Smooth muscle cell (in vitro differentiated cells): ENCODE results near the gene SSBP4. TPM values are rescaled to one million over a fixed set of nuclear protein-coding genes. Genes with fewer than 3 reads are reported as not detected.

ENCODE experiments used
- DNase-seq: peaks from one replicate; lab custom pipeline; 2025; ENCODE audit not compliant: unreplicated experiment; lab: John Stamatoyannopoulos, UW
- H2AFZ ChIP-seq: fragments of 200-600 bp; sonication (generic); 2 replicates; pipeline ENCODE4 v1.6.0; 2016; ENCODE audit warnings: antibody characterized with exemption, low read depth, mild to moderate bottlenecking
- H3F3A ChIP-seq: fragments of 200-600 bp; sonication (generic); 2 replicates; pipeline ENCODE4 v1.6.0; 2017; ENCODE audit warnings: antibody characterized with exemption, low read depth
- H3K27ac ChIP-seq: fragments of 200-600 bp; sonication (generic); 2 replicates; pipeline ENCODE4 v1.5.1; 2016; ENCODE audit warnings: low read depth, mild to moderate bottlenecking
- H3K27me3 ChIP-seq: fragments of 200-600 bp; sonication (generic); 2 replicates; pipeline ENCODE4 v1.6.1; 2016; ENCODE audit warnings: low read depth, mild to moderate bottlenecking
- H3K36me3 ChIP-seq: fragments of 200-600 bp; sonication (generic); 2 replicates; pipeline ENCODE4 v1.5.1; 2016; ENCODE audit warnings: low read depth
- H3K4me1 ChIP-seq: fragments of 200-600 bp; sonication (generic); 2 replicates; pipeline ENCODE4 v1.5.1; 2016; ENCODE audit warnings: low read depth
- H3K4me2 ChIP-seq: fragments of 200-600 bp; sonication (generic); 2 replicates; pipeline ENCODE4 v1.6.0; 2016; ENCODE audit warnings: mild to moderate bottlenecking
- H3K4me3 ChIP-seq: fragments of 200-600 bp; sonication (generic); 2 replicates; pipeline ENCODE4 v1.5.1; 2016; ENCODE audit warnings: mild to moderate bottlenecking
- H3K79me2 ChIP-seq: fragments of 200-600 bp; sonication (generic); 2 replicates; pipeline ENCODE4 v1.6.0; 2016; ENCODE audit warnings: low read depth, mild to moderate bottlenecking
- H3K9ac ChIP-seq: fragments of 200-600 bp; sonication (generic); 2 replicates; pipeline ENCODE4 v1.6.0; 2016; ENCODE audit warnings: low read depth
- H3K9me3 ChIP-seq: fragments of 200-600 bp; sonication (generic); replicated peaks from 2 replicates; pipeline ENCODE4 v1.5.1; 2016; ENCODE audit warnings: low read depth
- H4K20me1 ChIP-seq: fragments of 200-600 bp; sonication (generic); 2 replicates; pipeline ENCODE4 v1.6.0; 2016; ENCODE audit warnings: low read depth
- WGBS: methylation state at CpG from one replicate; pipeline ENCODE4 v1.1.7; 2016; ENCODE audit warnings: low lambda C conversion rate; 5-methylcytosine and 5-hydroxymethylcytosine counted together
- polyA plus RNA-seq: library from polyadenylated mRNA; unstranded; fragments of >200 nt; fragmentation: Nextera tagmentation; extraction: Ambion mirVana; gene quantifications from 2 replicates; pipeline ENCODE4 v1.2.1, GENCODE V29; 2016
- total RNA-seq: library from RNA; depleted of rRNA; stranded (reverse); fragments of >200 nt; gene quantifications from 2 replicates; pipeline ENCODE4 v1.2.3, GENCODE V29; 2014
- TF ChIP-seq, protein P1 (sequence below): fragments of 200-600 bp; sonication (generic); IDR thresholded peaks from 2 replicates; pipeline ENCODE4 v1.5.1; 2017; ENCODE audit warnings: borderline replicate concordance, mild to moderate bottlenecking, antibody characterized with exemption; ENCODE audit not compliant: insufficient read depth, poor library complexity, severe bottlenecking

SSBP4 gene
- total and polyA plus RNA-seq, 2 experiments from 2014 or later = 44.1 to 124 TPM

DNA sequence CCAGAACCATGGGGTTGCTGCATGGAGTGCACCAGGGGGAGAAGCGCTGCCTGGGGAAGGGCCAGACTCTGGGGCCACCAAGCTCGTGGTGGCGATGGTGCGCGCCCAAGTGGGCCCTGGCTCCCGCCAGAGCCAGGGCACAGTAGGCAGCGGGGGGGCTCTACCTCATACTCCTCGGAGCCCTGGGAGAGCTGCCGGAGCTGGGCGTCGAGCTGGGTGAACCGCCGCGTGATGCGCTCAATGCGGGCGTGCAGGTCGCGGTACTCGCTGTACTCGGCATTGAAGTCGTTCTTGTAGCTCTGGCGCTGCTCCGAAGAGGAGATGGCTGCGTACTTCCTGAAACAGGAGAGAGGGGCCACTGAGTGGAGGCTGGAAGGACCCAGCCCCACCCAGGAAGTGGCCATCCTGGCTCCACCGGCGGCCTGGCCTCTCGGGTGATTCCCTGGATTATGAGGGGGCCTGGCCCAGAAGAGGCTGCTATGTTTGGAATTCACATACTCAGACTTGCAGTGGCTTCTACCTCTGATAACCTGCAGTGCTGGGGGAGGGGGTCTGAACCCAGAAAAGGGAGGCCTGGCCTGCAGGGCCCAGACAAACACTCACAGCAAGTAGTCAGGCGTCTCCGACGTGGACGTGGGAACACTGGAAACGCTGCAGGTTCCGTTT, 27.1 kb downstream of the SSBP4 start:
- H3K36me3 ChIP-seq = no peaks in the 10 kb centered on the region
- no peak overlapping the region for H2AFZ ChIP-seq
- H3K4me2 ChIP-seq = no peak overlapping the region
- peaks cover 2% of the 10 kb centered on the region for H3K79me2 ChIP-seq
- H3K27me3 ChIP-seq = no peaks in the 10 kb centered on the region
- no peak overlapping the region for H3K4me3 ChIP-seq
- no peak for DNase-seq
- 85% methylated on average over 30 of the region's 34 CpGs for WGBS
- H3K9me3 ChIP-seq = no peaks in the 10 kb centered on the region
- H3K4me1 ChIP-seq = no peaks in the 10 kb centered on the region
- H4K20me1 ChIP-seq = peaks cover 46% of the 10 kb centered on the region
- H3F3A ChIP-seq = no peaks in the 10 kb centered on the region
- H3K9ac ChIP-seq = no peak overlapping the region
- H3K27ac ChIP-seq = no peak overlapping the region
- TF ChIP-seq, protein P1, sequence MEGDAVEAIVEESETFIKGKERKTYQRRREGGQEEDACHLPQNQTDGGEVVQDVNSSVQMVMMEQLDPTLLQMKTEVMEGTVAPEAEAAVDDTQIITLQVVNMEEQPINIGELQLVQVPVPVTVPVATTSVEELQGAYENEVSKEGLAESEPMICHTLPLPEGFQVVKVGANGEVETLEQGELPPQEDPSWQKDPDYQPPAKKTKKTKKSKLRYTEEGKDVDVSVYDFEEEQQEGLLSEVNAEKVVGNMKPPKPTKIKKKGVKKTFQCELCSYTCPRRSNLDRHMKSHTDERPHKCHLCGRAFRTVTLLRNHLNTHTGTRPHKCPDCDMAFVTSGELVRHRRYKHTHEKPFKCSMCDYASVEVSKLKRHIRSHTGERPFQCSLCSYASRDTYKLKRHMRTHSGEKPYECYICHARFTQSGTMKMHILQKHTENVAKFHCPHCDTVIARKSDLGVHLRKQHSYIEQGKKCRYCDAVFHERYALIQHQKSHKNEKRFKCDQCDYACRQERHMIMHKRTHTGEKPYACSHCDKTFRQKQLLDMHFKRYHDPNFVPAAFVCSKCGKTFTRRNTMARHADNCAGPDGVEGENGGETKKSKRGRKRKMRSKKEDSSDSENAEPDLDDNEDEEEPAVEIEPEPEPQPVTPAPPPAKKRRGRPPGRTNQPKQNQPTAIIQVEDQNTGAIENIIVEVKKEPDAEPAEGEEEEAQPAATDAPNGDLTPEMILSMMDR = no peak

DNA sequence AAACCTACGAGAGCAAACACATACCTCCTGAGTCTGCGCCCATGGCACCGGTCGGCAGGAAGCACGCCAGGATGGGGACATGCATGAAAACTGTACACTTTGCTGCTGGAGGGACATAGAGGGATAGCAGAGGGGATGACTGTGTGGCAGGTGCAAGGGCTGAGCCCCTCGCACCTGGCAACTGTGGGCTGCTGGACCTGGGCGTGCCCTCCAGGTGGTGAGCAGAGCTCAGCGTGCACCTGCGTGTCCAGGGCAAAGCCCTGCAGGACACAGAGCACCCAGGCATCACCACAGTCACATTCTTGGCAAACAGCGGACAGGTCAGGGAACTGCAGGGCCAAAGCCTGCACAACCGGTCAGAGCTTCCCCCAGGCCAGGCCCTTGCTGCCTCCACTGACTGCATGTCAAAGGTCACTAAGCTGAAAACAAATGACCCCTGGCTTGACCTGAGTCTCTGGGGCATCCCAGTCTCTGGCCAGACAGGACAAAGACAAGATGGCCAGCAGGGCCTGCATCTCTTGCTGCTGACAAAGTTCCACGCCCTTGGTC, 27.7 kb downstream of the SSBP4 start:
- no peak overlapping the region for H3K4me3 ChIP-seq
- H3F3A ChIP-seq = no peaks in the 10 kb centered on the region
- H3K9me3 ChIP-seq = no peaks in the 10 kb centered on the region
- H3K27ac ChIP-seq = no peak overlapping the region
- H3K4me1 ChIP-seq = no peaks in the 10 kb centered on the region
- TF ChIP-seq, protein P1 = no peak
- 91% methylated on average over 12 of the region's 12 CpGs for WGBS
- H2AFZ ChIP-seq = no peak overlapping the region
- no peaks in the 10 kb centered on the region for H3K27me3 ChIP-seq
- H3K4me2 ChIP-seq = no peak overlapping the region
- no peaks in the 10 kb centered on the region for H3K36me3 ChIP-seq
- no peak overlapping the region for H3K9ac ChIP-seq
- peaks cover 2% of the 10 kb centered on the region for H3K79me2 ChIP-seq
- DNase-seq = no peak
- peaks cover 52% of the 10 kb centered on the region for H4K20me1 ChIP-seq

DNA sequence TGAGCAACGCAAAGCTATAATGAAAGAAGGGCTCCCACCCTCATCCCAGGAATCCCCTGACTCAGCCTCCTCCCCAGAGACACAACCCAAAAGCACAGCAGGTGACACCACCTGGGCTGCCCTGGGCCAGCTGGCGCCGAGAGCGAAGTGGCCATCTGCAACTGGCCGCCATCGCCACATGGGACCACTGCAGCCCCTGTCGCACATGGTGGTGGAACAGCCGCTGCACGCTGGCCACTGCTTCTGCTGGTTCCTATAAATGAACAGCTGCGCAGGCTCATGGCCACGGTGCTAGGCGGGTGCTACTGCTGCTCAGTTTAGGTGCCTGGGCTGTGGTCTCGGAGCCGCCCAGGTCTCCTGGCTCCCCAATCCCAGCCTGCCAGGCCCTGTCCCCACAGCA, 30.4 kb downstream of the SSBP4 start:
- Histone ChIP-seq H3K27ac (no peak overlapping the region), H3K27me3 (no peaks in the 10 kb centered on the region), H3K4me3 (no peak overlapping the region), H2AFZ (no peak overlapping the region), H4K20me1 (peaks cover 69% of the 10 kb centered on the region), H3K4me2 (no peak overlapping the region), H3K4me1 (no peaks in the 10 kb centered on the region), H3K79me2 (no peaks in the 10 kb centered on the region), H3K9ac (no peak overlapping the region), H3K36me3 (no peaks in the 10 kb centered on the region), H3F3A (no peaks in the 10 kb centered on the region), H3K9me3 (no peaks in the 10 kb centered on the region)
- WGBS = 97% methylated on average over 14 of the region's 14 CpGs
- TF ChIP-seq, protein P1 = no peak
- no peak for DNase-seq
